ENCODE results near the gene NPW. TPM values are rescaled to one million over a fixed set of nuclear protein-coding genes. Genes with fewer than 3 reads are reported as not detected.
"Not testable (repeated sequence)": the region's sequence is repeated elsewhere in the genome, so short reads cannot be mapped to it uniquely, and the experiment has no call there.

The NPW gene
- total RNA-seq, 1 donor from 2014 or later, result 1.3 TPM

- peak overlapping the region; percentile 88 for H3K4me3 Mint-ChIP-seq
- H3K27ac Mint-ChIP-seq (ENCODE audit: unreplicated experiment), result peak overlapping the region; percentile 75
- TF ChIP-seq CTCF (conservative IDR thresholded peaks at IDR 0.05), result no peak
- peaks cover 25% of the 10 kb centered on the region for H3K4me1 Mint-ChIP-seq
- DNase-seq (ENCODE audit: low read depth, low spot score), result no peak
- H3K9me3 Mint-ChIP-seq, result no peaks in the 10 kb centered on the region
- H3K36me3 Mint-ChIP-seq (ENCODE audit: low read depth), result no peaks in the 10 kb centered on the region
- H3K27me3 Mint-ChIP-seq (ENCODE audit: low read depth), result no peaks in the 10 kb centered on the region
Measured at GRCh38 chr16:2008631-2009163, 10.9 kb upstream of the NPW start.

GRCh38 chr16:2009164-2009711, 10.3 kb upstream of the NPW start:
- Mint-ChIP-seq H3K9me3 (no peaks in the 10 kb centered on the region), H3K27ac (ENCODE audit: unreplicated experiment) (no peak overlapping the region), H3K36me3 (ENCODE audit: low read depth) (no peaks in the 10 kb centered on the region), H3K4me3 (peak overlapping the region; percentile 88), H3K4me1 (peaks cover 25% of the 10 kb centered on the region), H3K27me3 (ENCODE audit: low read depth) (no peaks in the 10 kb centered on the region)
- DNase-seq (ENCODE audit: low read depth, low spot score), result no peak
- no peak for TF ChIP-seq CTCF (conservative IDR thresholded peaks at IDR 0.05)

- Mint-ChIP-seq H3K4me1 (peaks cover 25% of the 10 kb centered on the region), H3K27me3 (ENCODE audit: low read depth) (no peaks in the 10 kb centered on the region), H3K27ac (ENCODE audit: unreplicated experiment) (peak within 1 kb of the TSS; percentile 89), H3K9me3 (no peaks in the 10 kb centered on the region), H3K4me3 (peak within 1 kb of the TSS; percentile 95), H3K36me3 (ENCODE audit: low read depth) (no peaks in the 10 kb centered on the region)
- DNase-seq (ENCODE audit: low read depth, low spot score), result peak; percentile 62
- TF ChIP-seq CTCF (conservative IDR thresholded peaks at IDR 0.05), result peak; percentile 23
Measured at GRCh38 chr16:2009791-2010510, 9.6 kb upstream of the NPW start, which contains the start of gene ZNF598. ZNF598 (minus strand) TSS chr16:2009821.

GRCh38 chr16:2011726-2012125, 7.9 kb upstream of the NPW start:
- not testable (repeated sequence) for H3K27me3 Mint-ChIP-seq (ENCODE audit: low read depth); H3K4me3 Mint-ChIP-seq; DNase-seq (ENCODE audit: low read depth, low spot score); H3K9me3 Mint-ChIP-seq; H3K36me3 Mint-ChIP-seq (ENCODE audit: low read depth); H3K27ac Mint-ChIP-seq (ENCODE audit: unreplicated experiment)
- H3K4me1 Mint-ChIP-seq, result peaks cover 21% of the 10 kb centered on the region

GRCh38 chr16:2013527-2013926, 6.1 kb upstream of the NPW start:
- Mint-ChIP-seq H3K27ac (ENCODE audit: unreplicated experiment) (no peak overlapping the region), H3K36me3 (ENCODE audit: low read depth) (no peaks in the 10 kb centered on the region), H3K27me3 (ENCODE audit: low read depth) (peaks cover 11% of the 10 kb centered on the region), H3K4me1 (peaks cover 11% of the 10 kb centered on the region), H3K9me3 (no peaks in the 10 kb centered on the region), H3K4me3 (peak overlapping the region; percentile 59)
- no peak for DNase-seq (ENCODE audit: low read depth, low spot score)
- TF ChIP-seq CTCF (conservative IDR thresholded peaks at IDR 0.05), result no peak

Data from neural crest cell (in vitro differentiated cells).